Measurements from ENCODE around the gene ETV3.
A peak's percentile ranks its signal among the peaks of the same experiment; 100 is the strongest.

ETV3 gene

DNA sequence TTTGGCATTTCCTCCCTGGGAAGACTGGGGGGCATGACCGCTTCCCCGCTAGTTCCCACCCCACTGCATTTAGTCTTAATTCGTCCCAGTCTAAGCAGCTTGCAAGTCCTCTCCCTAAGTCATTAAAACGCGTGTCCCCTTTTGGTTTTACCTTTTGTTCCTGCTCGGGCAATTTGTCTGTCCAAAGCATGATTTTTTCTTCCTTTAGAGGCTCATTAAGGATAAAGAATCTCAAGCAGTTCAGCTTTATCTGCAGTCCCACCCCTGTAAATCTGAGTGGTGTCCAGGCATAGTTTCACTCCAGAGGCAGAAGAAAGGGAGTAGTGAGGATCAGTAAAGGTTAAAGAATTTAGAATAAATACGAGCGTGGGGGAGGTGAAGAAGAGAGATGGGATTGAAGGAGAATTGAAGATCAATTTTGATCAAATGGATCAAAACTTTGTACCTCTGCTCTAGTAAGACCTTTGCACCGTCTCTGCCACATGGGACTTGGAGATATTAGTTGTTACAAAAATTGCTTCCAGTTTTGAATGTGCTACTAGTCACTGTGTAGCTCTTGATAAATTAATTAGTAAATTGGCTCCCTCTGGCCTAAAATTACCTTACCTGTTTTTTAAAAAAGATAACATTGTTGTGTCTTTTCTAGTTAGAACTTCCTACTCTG, 989 bp upstream of the ETV3 start:
- peak overlapping the region; percentile 99 for H3K27ac ChIP-seq (ENCODE audit: low read depth, low read length, severe bottlenecking)

GRCh38 chr1:157137408-157138219, 581 bp downstream of the ETV3 start:
- WGBS, 2 experiments (ENCODE audit: insufficient coverage in 2 of 2) = 0% methylated on average over 19 to 30 of the region's 36 CpGs
- Histone ChIP-seq H3K4me1 (ENCODE audit: control insufficient read depth, insufficient read depth, low read length, poor library complexity, severe bottlenecking) (peaks cover 18% of the 10 kb centered on the region), H3K27ac (ENCODE audit: low read depth, low read length, severe bottlenecking) (peak overlapping the region; percentile 99), H3K36me3 (ENCODE audit: control insufficient read depth, insufficient read depth, low read length) (peaks cover 38% of the 10 kb centered on the region), H3K4me3 (ENCODE audit: extremely low read depth, insufficient read depth, low read length, poor library complexity, severe bottlenecking) (peak overlapping the region; percentile 87), H3K9me3 (ENCODE audit: control insufficient read depth, low read length) (no peaks in the 10 kb centered on the region)

More for the DNA sequence above, 989 bp upstream of the ETV3 start:
- H3K9me3 ChIP-seq (ENCODE audit: control insufficient read depth, low read length) = no peaks in the 10 kb centered on the region
- H3K4me3 ChIP-seq (ENCODE audit: extremely low read depth, insufficient read depth, low read length, poor library complexity, severe bottlenecking) = peak overlapping the region; percentile 87
- WGBS, 2 experiments (ENCODE audit: insufficient coverage in 2 of 2) = 35 to 41% methylated on average over 7 to 9 of the region's 9 CpGs
- peaks cover 23% of the 10 kb centered on the region for H3K36me3 ChIP-seq (ENCODE audit: control insufficient read depth, insufficient read depth, low read length)
- H3K4me1 ChIP-seq (ENCODE audit: control insufficient read depth, insufficient read depth, low read length, poor library complexity, severe bottlenecking) = peaks cover 18% of the 10 kb centered on the region

- H3K4me1 ChIP-seq (ENCODE audit: control insufficient read depth, insufficient read depth, low read length, poor library complexity, severe bottlenecking) = peaks cover 18% of the 10 kb centered on the region
- H3K36me3 ChIP-seq (ENCODE audit: control insufficient read depth, insufficient read depth, low read length) = peaks cover 44% of the 10 kb centered on the region
- H3K4me3 ChIP-seq (ENCODE audit: extremely low read depth, insufficient read depth, low read length, poor library complexity, severe bottlenecking) = peak overlapping the region; percentile 87
- peak overlapping the region; percentile 99 for H3K27ac ChIP-seq (ENCODE audit: low read depth, low read length, severe bottlenecking)
- 4 to 10% methylated on average over 2 to 3 of the region's 4 CpGs for WGBS, 2 experiments (ENCODE audit: insufficient coverage in 2 of 2)
- no peaks in the 10 kb centered on the region for H3K9me3 ChIP-seq (ENCODE audit: control insufficient read depth, low read length)
Measured at GRCh38 chr1:157137046-157137407, 1.2 kb downstream of the ETV3 start.

GRCh38 chr1:157136133-157136532, 2.1 kb downstream of the ETV3 start:
- Histone ChIP-seq H3K27ac (ENCODE audit: low read depth, low read length, severe bottlenecking) (no peak overlapping the region), H3K4me1 (ENCODE audit: control insufficient read depth, insufficient read depth, low read length, poor library complexity, severe bottlenecking) (peaks cover 18% of the 10 kb centered on the region), H3K36me3 (ENCODE audit: control insufficient read depth, insufficient read depth, low read length) (peaks cover 52% of the 10 kb centered on the region), H3K4me3 (ENCODE audit: extremely low read depth, insufficient read depth, low read length, poor library complexity, severe bottlenecking) (no peak overlapping the region), H3K9me3 (ENCODE audit: control insufficient read depth, low read length) (no peaks in the 10 kb centered on the region)
- 66 to 80% methylated on average over 4 of the region's 4 CpGs for WGBS, 2 experiments (ENCODE audit: insufficient coverage in 2 of 2)

DNA sequence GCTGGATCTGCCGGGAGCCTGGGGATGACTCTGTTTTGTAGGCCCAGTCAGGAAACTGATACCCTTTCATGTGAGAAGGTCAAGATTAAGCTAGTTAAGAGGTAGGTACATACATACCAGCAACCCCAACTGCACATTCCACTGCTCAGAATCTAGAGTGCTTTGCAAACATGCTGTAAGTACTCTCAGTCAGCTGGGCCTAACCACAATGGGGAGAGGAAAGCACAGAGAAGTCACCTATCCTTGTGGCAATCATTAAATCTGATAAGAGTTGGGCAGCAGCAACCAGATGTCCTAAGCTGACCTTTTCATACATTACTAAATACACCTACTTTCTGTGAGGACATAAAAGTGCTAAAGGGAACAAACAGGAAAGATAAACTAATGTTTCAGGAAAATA, 2.5 kb downstream of the ETV3 start:
- no peak overlapping the region for H3K27ac ChIP-seq (ENCODE audit: low read depth, low read length, severe bottlenecking)
- WGBS, 2 experiments (ENCODE audit: insufficient coverage in 2 of 2) = no CpG with 5 or more reads among the region's 1 CpG
- peaks cover 57% of the 10 kb centered on the region for H3K36me3 ChIP-seq (ENCODE audit: control insufficient read depth, insufficient read depth, low read length)
- peaks cover 18% of the 10 kb centered on the region for H3K4me1 ChIP-seq (ENCODE audit: control insufficient read depth, insufficient read depth, low read length, poor library complexity, severe bottlenecking)
- no peaks in the 10 kb centered on the region for H3K9me3 ChIP-seq (ENCODE audit: control insufficient read depth, low read length)
- no peak overlapping the region for H3K4me3 ChIP-seq (ENCODE audit: extremely low read depth, insufficient read depth, low read length, poor library complexity, severe bottlenecking)

- no peak overlapping the region for H3K27ac ChIP-seq (ENCODE audit: low read depth, low read length, severe bottlenecking)
- H3K4me3 ChIP-seq (ENCODE audit: extremely low read depth, insufficient read depth, low read length, poor library complexity, severe bottlenecking) = no peak overlapping the region
- H3K9me3 ChIP-seq (ENCODE audit: control insufficient read depth, low read length) = no peaks in the 10 kb centered on the region
- peaks cover 63% of the 10 kb centered on the region for H3K36me3 ChIP-seq (ENCODE audit: control insufficient read depth, insufficient read depth, low read length)
- 80 to 100% methylated on average over 1 to 2 of the region's 2 CpGs for WGBS, 2 experiments (ENCODE audit: insufficient coverage in 2 of 2)
- peaks cover 18% of the 10 kb centered on the region for H3K4me1 ChIP-seq (ENCODE audit: control insufficient read depth, insufficient read depth, low read length, poor library complexity, severe bottlenecking)
Measured at GRCh38 chr1:157135070-157135469, 3.1 kb downstream of the ETV3 start.

DNA sequence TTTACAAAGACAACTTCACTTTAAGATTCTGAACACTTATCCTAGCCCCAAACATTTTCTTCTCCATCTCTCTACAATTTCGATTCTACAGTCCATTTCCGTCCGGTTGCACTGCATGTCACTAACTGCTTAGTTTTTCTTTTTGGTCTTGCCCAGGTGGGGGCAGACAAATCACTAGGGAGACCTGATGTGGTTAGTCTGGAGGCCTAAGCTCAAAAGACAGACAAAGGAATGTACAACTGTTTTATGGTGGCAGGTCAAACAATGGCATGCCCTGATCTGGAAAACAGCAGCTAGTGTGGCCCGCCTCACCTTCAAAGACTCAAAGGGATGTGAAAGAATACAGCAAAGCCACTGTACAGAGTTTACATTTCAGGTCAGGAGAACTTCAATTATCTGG, 3.8 kb downstream of the ETV3 start:
- no peak overlapping the region for H3K4me3 ChIP-seq (ENCODE audit: extremely low read depth, insufficient read depth, low read length, poor library complexity, severe bottlenecking)
- WGBS, 2 experiments (ENCODE audit: insufficient coverage in 2 of 2) = 88 to 100% methylated on average over 4 of the region's 4 CpGs
- no peaks in the 10 kb centered on the region for H3K9me3 ChIP-seq (ENCODE audit: control insufficient read depth, low read length)
- H3K36me3 ChIP-seq (ENCODE audit: control insufficient read depth, insufficient read depth, low read length) = peaks cover 67% of the 10 kb centered on the region
- H3K27ac ChIP-seq (ENCODE audit: low read depth, low read length, severe bottlenecking) = no peak overlapping the region
- peaks cover 14% of the 10 kb centered on the region for H3K4me1 ChIP-seq (ENCODE audit: control insufficient read depth, insufficient read depth, low read length, poor library complexity, severe bottlenecking)

- no peak overlapping the region for H3K27ac ChIP-seq (ENCODE audit: low read depth, low read length, severe bottlenecking)
- H3K36me3 ChIP-seq (ENCODE audit: control insufficient read depth, insufficient read depth, low read length) = peaks cover 70% of the 10 kb centered on the region
- H3K9me3 ChIP-seq (ENCODE audit: control insufficient read depth, low read length) = no peaks in the 10 kb centered on the region
- no peak overlapping the region for H3K4me3 ChIP-seq (ENCODE audit: extremely low read depth, insufficient read depth, low read length, poor library complexity, severe bottlenecking)
- H3K4me1 ChIP-seq (ENCODE audit: control insufficient read depth, insufficient read depth, low read length, poor library complexity, severe bottlenecking) = peaks cover 11% of the 10 kb centered on the region
- 100% methylated on average over 1 of the region's 2 CpGs; no CpG with 5 or more reads in 1 of the 2 experiments for WGBS, 2 experiments (ENCODE audit: insufficient coverage in 2 of 2)
Measured at GRCh38 chr1:157133426-157133825, 4.8 kb downstream of the ETV3 start.

- H3K36me3 ChIP-seq (ENCODE audit: control insufficient read depth, insufficient read depth, low read length) = peaks cover 77% of the 10 kb centered on the region
- no CpG with 5 or more reads among the region's 2 CpGs for WGBS, 2 experiments (ENCODE audit: insufficient coverage in 2 of 2)
- H3K4me3 ChIP-seq (ENCODE audit: extremely low read depth, insufficient read depth, low read length, poor library complexity, severe bottlenecking) = no peak overlapping the region
- H3K4me1 ChIP-seq (ENCODE audit: control insufficient read depth, insufficient read depth, low read length, poor library complexity, severe bottlenecking) = peaks cover 11% of the 10 kb centered on the region
- no peak overlapping the region for H3K27ac ChIP-seq (ENCODE audit: low read depth, low read length, severe bottlenecking)
- H3K9me3 ChIP-seq (ENCODE audit: control insufficient read depth, low read length) = no peaks in the 10 kb centered on the region
Measured at GRCh38 chr1:157132616-157133167, 5.5 kb downstream of the ETV3 start.

DNA sequence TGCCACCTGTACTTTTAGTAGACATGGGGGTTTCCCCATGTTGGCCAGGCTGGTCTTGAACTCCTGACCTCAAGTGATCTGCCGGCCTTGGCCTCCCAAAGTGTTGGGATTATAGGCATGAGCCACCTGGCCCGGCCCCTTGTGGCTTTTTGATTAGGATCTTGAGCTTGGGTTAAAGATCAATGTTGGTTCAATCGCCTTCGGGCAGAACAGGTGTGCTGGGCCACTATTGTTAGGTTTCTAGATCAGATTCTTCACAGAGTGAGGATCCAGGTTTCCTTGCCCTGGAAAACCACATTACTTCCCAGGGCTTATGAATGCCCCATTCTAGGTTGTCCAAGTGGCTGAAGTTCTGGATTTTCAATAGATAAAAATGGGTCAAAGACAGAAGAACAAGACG, 6.1 kb downstream of the ETV3 start:
- H3K27ac ChIP-seq (ENCODE audit: low read depth, low read length, severe bottlenecking) = no peak overlapping the region
- 82 to 100% methylated on average over 2 to 4 of the region's 5 CpGs for WGBS, 2 experiments (ENCODE audit: insufficient coverage in 2 of 2)
- peaks cover 78% of the 10 kb centered on the region for H3K36me3 ChIP-seq (ENCODE audit: control insufficient read depth, insufficient read depth, low read length)
- H3K9me3 ChIP-seq (ENCODE audit: control insufficient read depth, low read length) = no peaks in the 10 kb centered on the region
- no peak overlapping the region for H3K4me3 ChIP-seq (ENCODE audit: extremely low read depth, insufficient read depth, low read length, poor library complexity, severe bottlenecking)
- H3K4me1 ChIP-seq (ENCODE audit: control insufficient read depth, insufficient read depth, low read length, poor library complexity, severe bottlenecking) = peaks cover 11% of the 10 kb centered on the region
